RWPE1 (cell line): ENCODE data around the gene TMEM176A.

ENCODE experiments used
- CTCF ChIA-PET: fragments of 350-600 bp; sonication (Branson Sonifier 250); formaldehyde crosslinking; extraction: SDS; loops from one replicate; lab custom pipeline; 2021; lab: Yijun Ruan, JAX
- POLR2A ChIA-PET: fragments of 400-600 bp; formaldehyde crosslinking; extraction: SDS; loops from one replicate; lab custom pipeline; 2020; ENCODE audit warnings: antibody characterized with exemption; ENCODE audit not compliant: low non-redundant PET; lab: Yijun Ruan, JAX
- DNase-seq: peaks from one replicate; pipeline ENCODE4 v3.0.0; 2012; ENCODE audit warnings: low spot score
- H3K27ac ChIP-seq: fragments of 450-650 bp; 2 replicates; pipeline ENCODE4 v1.5.1; 2017
- CTCF ChIP-seq: fragments of 450-650 bp; conservative IDR thresholded peaks from 2 replicates; pipeline ENCODE4 v1.5.1; 2017; ENCODE audit warnings: low read depth, mild to moderate bottlenecking

TMEM176A gene

GRCh38 chr7:150851492-150852370 lies 51.2 kb downstream of the TMEM176A start:
- ChIA-PET CTCF (no interaction called here), POLR2A (no interaction called here)
- no peak for DNase-seq
- no peak overlapping the region for H3K27ac ChIP-seq
- no peak for TF ChIP-seq CTCF

- ChIA-PET POLR2A (no interaction called here), CTCF (no interaction called here)
These were observed 51.9 kb downstream of the TMEM176A start, which contains the start of gene AOC1 for GRCh38 chr7:150852371-150852905. Gene AOC1, plus strand, starts transcription at chr7:150852517. Its CDS starts 3,954 bp downstream, at chr7:150856471.

GRCh38 chr7:150854066-150855000 lies 53.8 kb downstream of the TMEM176A start:
- no peak for TF ChIP-seq CTCF
- POLR2A ChIA-PET, result no interaction called here
- no peak for DNase-seq
- CTCF ChIA-PET, result no interaction called here
- H3K27ac ChIP-seq, result no peak overlapping the region

More at GRCh38 chr7:150852371-150852905, 51.9 kb downstream of the TMEM176A start, which contains the start of gene AOC1:
- H3K27ac ChIP-seq, result no peak within 1 kb of the TSS
- no peak for TF ChIP-seq CTCF
- no peak for DNase-seq
